Kidney glomerular epithelial cell (primary cell): ENCODE results near the gene C16orf92.
"Not testable (repeated sequence)": the region's sequence is repeated elsewhere in the genome, so short reads cannot be mapped to it uniquely, and the experiment has no call there.

Experiments used
- DNase-seq: peaks from one replicate; lab custom pipeline; 2025; lab: John Stamatoyannopoulos, UW

Gene C16orf92

GRCh38 chr16:30005341-30006094 is 17.5 kb upstream of the C16orf92 start:
- peak; percentile 15 for DNase-seq

GRCh38 chr16:30006095-30006473 is 16.9 kb upstream of the C16orf92 start:
- no peak for DNase-seq

- DNase-seq, result no peak
Observed at GRCh38 chr16:30006659-30007377, 16.2 kb upstream of the C16orf92 start.

GRCh38 chr16:30007378-30007895 is 15.6 kb upstream of the C16orf92 start:
- no peak for DNase-seq

GRCh38 chr16:30009085-30009862 is 13.7 kb upstream of the C16orf92 start:
- DNase-seq, result no peak

GRCh38 chr16:30009990-30010843 is 12.8 kb upstream of the C16orf92 start:
- no peak for DNase-seq

GRCh38 chr16:30010844-30011713 is 11.9 kb upstream of the C16orf92 start, which contains the start of gene DOC2A:
Gene DOC2A (minus strand): TSS chr16:30011027. CDS start chr16:30010222, 805 bp downstream.
- no peak for DNase-seq

GRCh38 chr16:30011714-30012504 is 11.1 kb upstream of the C16orf92 start:
- DNase-seq, result no peak

- not testable (repeated sequence) for DNase-seq
Observed at GRCh38 chr16:30012598-30012997, 10.4 kb upstream of the C16orf92 start.

GRCh38 chr16:30015450-30015849 is 7.5 kb upstream of the C16orf92 start:
- DNase-seq, result not testable (repeated sequence)

- DNase-seq, result no peak
Observed at GRCh38 chr16:30016555-30017276, 6.3 kb upstream of the C16orf92 start.

GRCh38 chr16:30017277-30017656 is 5.7 kb upstream of the C16orf92 start:
- DNase-seq, result no peak

- DNase-seq, result not testable (repeated sequence)
Observed at GRCh38 chr16:30017937-30018336, 5.1 kb upstream of the C16orf92 start.

GRCh38 chr16:30018731-30019158 is 4.3 kb upstream of the C16orf92 start:
- no peak for DNase-seq

GRCh38 chr16:30023586-30023985 is 588 bp downstream of the C16orf92 start:
- DNase-seq, result no peak

- DNase-seq, result no peak
Observed at GRCh38 chr16:30024451-30024850, 1.5 kb downstream of the C16orf92 start.

- DNase-seq, result no peak
Observed at GRCh38 chr16:30025156-30025555, 2.2 kb downstream of the C16orf92 start.

GRCh38 chr16:30025574-30025973 is 2.6 kb downstream of the C16orf92 start:
- no peak for DNase-seq

- DNase-seq, result no peak
Observed at GRCh38 chr16:30026449-30026848, 3.5 kb downstream of the C16orf92 start.
